Skeletal muscle tissue (tissue), 4 donors: ENCODE results near the gene E2F2. TPM values are rescaled to one million over a fixed set of nuclear protein-coding genes. Genes with fewer than 3 reads are reported as not detected.

Experiments
- H3K27ac ChIP-seq: one replicate; pipeline ENCODE4 v1.7.0; 2013; ENCODE audit warnings: mild to moderate bottlenecking, low read depth, low read length, inconsistent platforms
- H3K27me3 ChIP-seq, 3 donors: one replicate each; pipeline ENCODE4 v1.7.0; 2013; ENCODE audit warnings: low read length in 3 of 3; ENCODE audit not compliant: control insufficient read depth in 3 of 3, insufficient read depth in 3 of 3
- H3K36me3 ChIP-seq, 3 donors: one replicate each; pipeline ENCODE4 v1.7.0; 2013; ENCODE audit warnings: low read length in 3 of 3; ENCODE audit not compliant: control insufficient read depth in 3 of 3, insufficient read depth in 3 of 3
- H3K4me1 ChIP-seq, 3 donors: one replicate each; pipeline ENCODE4 v1.7.0; 2013; ENCODE audit warnings: low read length in 3 of 3, mild to moderate bottlenecking in 3 of 3; ENCODE audit not compliant: control insufficient read depth in 3 of 3, insufficient read depth in 3 of 3
- H3K4me3 ChIP-seq, 3 donors: one replicate each; pipeline ENCODE4 v1.7.0; 2013; ENCODE audit warnings: low read length in 3 of 3
- H3K9ac ChIP-seq, 3 donors: one replicate each; pipeline ENCODE4 v1.7.0; 2013; ENCODE audit warnings: low read length in 3 of 3, mild to moderate bottlenecking in 3 of 3, moderate library complexity in 2 of 3, low read depth in 1 of 3
- H3K9me3 ChIP-seq, 3 donors: one replicate each; pipeline ENCODE4 v1.7.0; 2013; ENCODE audit warnings: low read length in 3 of 3; ENCODE audit not compliant: control insufficient read depth in 3 of 3
- total RNA-seq: library from RNA; depleted of rRNA; stranded (reverse); fragments of >200 nt; gene quantifications from one replicate; pipeline ENCODE4 v1.2.3, GENCODE V29; 2014
- donor health status: Osteomylitis.

The E2F2 gene, protein sequence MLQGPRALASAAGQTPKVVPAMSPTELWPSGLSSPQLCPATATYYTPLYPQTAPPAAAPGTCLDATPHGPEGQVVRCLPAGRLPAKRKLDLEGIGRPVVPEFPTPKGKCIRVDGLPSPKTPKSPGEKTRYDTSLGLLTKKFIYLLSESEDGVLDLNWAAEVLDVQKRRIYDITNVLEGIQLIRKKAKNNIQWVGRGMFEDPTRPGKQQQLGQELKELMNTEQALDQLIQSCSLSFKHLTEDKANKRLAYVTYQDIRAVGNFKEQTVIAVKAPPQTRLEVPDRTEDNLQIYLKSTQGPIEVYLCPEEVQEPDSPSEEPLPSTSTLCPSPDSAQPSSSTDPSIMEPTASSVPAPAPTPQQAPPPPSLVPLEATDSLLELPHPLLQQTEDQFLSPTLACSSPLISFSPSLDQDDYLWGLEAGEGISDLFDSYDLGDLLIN
- total RNA-seq, result 5.7 TPM

DNA sequence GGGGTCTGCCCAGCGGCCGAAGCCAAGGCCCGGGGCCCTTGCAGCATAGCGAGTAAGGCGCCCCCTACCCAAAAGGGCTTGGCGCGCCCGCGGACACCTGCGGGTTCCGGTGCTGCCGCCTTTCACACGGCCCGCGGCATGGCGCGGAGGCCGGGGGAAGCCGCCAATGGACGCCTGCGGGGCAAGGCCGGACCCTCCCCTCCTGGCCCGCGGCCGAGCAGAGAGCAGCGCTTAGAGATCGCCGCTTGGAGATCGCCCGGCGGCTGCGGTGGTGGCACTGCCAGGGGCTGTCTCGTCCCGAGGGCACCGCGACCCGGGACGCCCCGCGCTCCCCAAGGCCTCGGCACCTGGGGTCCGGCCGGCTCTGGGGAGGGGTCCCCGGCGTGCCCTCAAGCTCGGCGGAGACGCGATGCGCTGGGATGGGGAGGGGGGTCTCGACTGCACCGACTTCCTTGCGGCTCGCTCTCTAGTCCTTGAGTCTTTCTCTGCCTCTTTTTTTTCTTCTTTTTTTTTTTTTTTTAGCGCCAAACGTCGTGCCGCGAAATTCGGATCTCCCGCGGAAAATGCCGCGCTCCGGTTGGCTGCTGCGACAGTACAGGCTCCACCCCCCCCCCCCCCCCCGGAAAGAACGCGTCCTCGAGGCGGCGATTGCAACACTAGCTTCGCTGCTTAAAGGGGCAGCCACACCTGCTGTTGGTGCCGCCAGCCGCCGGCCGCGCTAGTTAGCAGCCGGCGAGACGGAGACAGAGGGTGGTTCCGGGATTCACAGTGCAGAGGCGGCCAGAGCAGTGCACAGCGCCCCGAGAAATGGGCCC is at the start of gene E2F2:
Gene E2F2 (minus strand): TSS at position 487 of the 815 bp plus-strand sequence. CDS start 440 bp downstream, at position 47.
- Histone ChIP-seq H3K4me3 (peak within 1 kb of the TSS; percentile 63 to 72 (median 67)), H3K27me3 (peaks cover 0 to 14% (median 6%) of the 10 kb centered on the region in 3 donors), H3K27ac (no peak within 1 kb of the TSS), H3K9me3 (no peaks in the 10 kb centered on the region), H3K9ac (peak within 1 kb of the TSS in 2 of 3 donors; percentile 65 to 69), H3K36me3 (no peaks in the 10 kb centered on the region), H3K4me1 (peaks cover 30 to 50% (median 32%) of the 10 kb centered on the region in 3 donors)

DNA sequence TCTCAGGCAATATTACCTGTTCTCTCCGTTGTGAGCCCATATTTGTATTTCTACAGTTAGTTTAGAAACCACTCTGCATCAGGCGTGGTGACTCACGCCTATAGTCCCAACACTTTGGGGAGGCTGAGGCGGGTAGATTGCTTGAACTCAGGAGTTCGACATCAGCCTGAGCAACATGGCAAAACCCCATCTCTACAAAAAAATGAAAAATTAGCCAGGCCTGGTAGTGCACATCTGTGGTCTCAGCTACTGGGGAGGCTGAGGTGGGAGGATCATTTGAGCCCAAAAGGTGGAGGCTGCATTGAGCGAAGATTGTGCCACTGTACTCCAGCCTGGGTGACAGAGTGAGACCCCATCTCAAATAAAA is 47.9 kb upstream of the E2F2 start:
- Histone ChIP-seq H3K36me3 (no peaks in the 10 kb centered on the region), H3K4me3 (no peak overlapping the region), H3K9me3 (no peaks in the 10 kb centered on the region), H3K9ac (no peak overlapping the region), H3K27me3 (no peaks in the 10 kb centered on the region), H3K27ac (no peak overlapping the region), H3K4me1 (peaks cover 34 to 42% (median 42%) of the 10 kb centered on the region in 3 donors)

- no peaks in the 10 kb centered on the region for H3K9me3 ChIP-seq
- H3K27me3 ChIP-seq, result no peaks in the 10 kb centered on the region
- no peak overlapping the region for H3K4me3 ChIP-seq
- H3K27ac ChIP-seq, result peak overlapping the region; percentile 83
- peaks cover 34 to 42% (median 42%) of the 10 kb centered on the region in 3 donors for H3K4me1 ChIP-seq
- H3K9ac ChIP-seq, result no peak overlapping the region
- H3K36me3 ChIP-seq, result no peaks in the 10 kb centered on the region
These were observed 47.4 kb upstream of the E2F2 start for GRCh38 chr1:23578311-23578996.

- Histone ChIP-seq H3K9ac (peak overlapping the region; percentile 62 to 84 (median 82)), H3K36me3 (no peaks in the 10 kb centered on the region), H3K4me1 (peaks cover 34 to 45% (median 42%) of the 10 kb centered on the region in 3 donors), H3K27ac (peak overlapping the region; percentile 83), H3K4me3 (peak overlapping the region; percentile 49 to 63 (median 61)), H3K27me3 (no peaks in the 10 kb centered on the region), H3K9me3 (no peaks in the 10 kb centered on the region)
These were observed 46.3 kb upstream of the E2F2 start for GRCh38 chr1:23577056-23578004.

- Histone ChIP-seq H3K4me3 (peak overlapping the region; percentile 49 to 63 (median 61)), H3K27me3 (no peaks in the 10 kb centered on the region), H3K4me1 (peaks cover 34 to 45% (median 42%) of the 10 kb centered on the region in 3 donors), H3K9ac (peak overlapping the region; percentile 62 to 84 (median 82)), H3K27ac (peak overlapping the region; percentile 83), H3K9me3 (no peaks in the 10 kb centered on the region), H3K36me3 (no peaks in the 10 kb centered on the region)
These were observed 45.5 kb upstream of the E2F2 start for GRCh38 chr1:23576338-23577055.

- Histone ChIP-seq H3K4me3 (peak overlapping the region in 1 of 3 donors; percentile 63), H3K27ac (peak overlapping the region; percentile 7), H3K36me3 (no peaks in the 10 kb centered on the region), H3K4me1 (peaks cover 34 to 35% (median 35%) of the 10 kb centered on the region in 3 donors), H3K9me3 (no peaks in the 10 kb centered on the region), H3K9ac (peak overlapping the region in 1 of 3 donors; percentile 84), H3K27me3 (no peaks in the 10 kb centered on the region)
These were observed 44.3 kb upstream of the E2F2 start for GRCh38 chr1:23575226-23575810.

GRCh38 chr1:23574265-23574754 is 43.3 kb upstream of the E2F2 start:
- peaks cover 34 to 35% (median 35%) of the 10 kb centered on the region in 3 donors for H3K4me1 ChIP-seq
- no peaks in the 10 kb centered on the region for H3K36me3 ChIP-seq
- no peaks in the 10 kb centered on the region for H3K27me3 ChIP-seq
- H3K9ac ChIP-seq, result no peak overlapping the region
- H3K4me3 ChIP-seq, result no peak overlapping the region
- no peak overlapping the region for H3K27ac ChIP-seq
- H3K9me3 ChIP-seq, result no peaks in the 10 kb centered on the region

GRCh38 chr1:23573574-23574182 is 42.6 kb upstream of the E2F2 start:
- H3K9me3 ChIP-seq, result no peaks in the 10 kb centered on the region
- H3K27me3 ChIP-seq, result no peaks in the 10 kb centered on the region
- no peaks in the 10 kb centered on the region for H3K36me3 ChIP-seq
- H3K4me1 ChIP-seq, result peaks cover 35 to 41% (median 40%) of the 10 kb centered on the region in 3 donors
- no peak overlapping the region for H3K4me3 ChIP-seq
- no peak overlapping the region for H3K27ac ChIP-seq
- H3K9ac ChIP-seq, result no peak overlapping the region
